ENCODE results near the gene NCKAP1. TPM values are rescaled to one million over a fixed set of nuclear protein-coding genes. Genes with fewer than 3 reads are reported as not detected.
"Not testable (repeated sequence)": the region's sequence is repeated elsewhere in the genome, so short reads cannot be mapped to it uniquely, and the experiment has no call there.

The NCKAP1 gene
- polyA plus RNA-seq, 4 donors = 102 to 147 (median 125) TPM

DNA sequence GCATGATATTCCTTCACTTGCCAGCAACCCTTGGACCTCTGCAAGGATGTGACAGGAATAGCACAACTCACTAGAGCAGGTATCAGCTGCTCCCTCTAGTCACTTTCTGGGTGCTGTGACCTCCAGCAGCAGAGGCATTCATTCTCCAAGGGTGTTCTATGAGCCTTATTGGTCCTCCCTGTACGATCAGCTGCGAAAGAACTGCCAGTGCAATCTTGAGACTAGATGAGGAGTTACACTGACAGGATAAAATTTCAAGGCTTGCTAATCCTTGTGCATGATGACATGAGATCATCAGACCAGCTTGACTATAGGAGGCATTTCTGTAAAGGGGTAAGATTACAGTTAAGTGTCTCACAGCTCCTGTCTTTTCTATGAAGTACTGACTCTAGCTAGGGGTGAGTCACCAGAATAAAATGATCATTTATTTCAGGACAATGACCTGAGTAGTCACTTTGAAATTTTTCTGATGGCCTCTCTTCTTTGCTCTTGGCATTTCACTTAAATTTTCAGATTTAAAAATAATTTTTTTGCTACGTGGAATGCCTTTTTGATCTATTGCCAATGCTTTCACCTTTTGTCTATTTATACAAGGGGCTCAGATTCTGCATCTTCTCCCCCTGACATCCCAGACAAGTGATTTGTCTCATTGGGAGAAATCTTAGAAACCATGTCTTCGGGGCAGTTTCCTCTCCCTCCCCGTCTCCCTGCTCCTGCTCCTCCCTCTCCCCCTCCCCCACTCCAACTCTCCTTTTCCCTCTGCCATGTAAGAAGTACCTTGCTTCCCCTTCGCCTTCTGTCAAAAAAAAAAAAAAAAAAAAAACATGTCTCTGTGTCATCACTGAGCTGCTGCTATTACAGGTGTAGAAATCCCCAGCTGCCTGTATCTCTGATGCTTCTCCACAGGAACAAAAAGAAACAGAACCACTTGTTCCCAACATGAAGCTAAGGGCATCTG, 122.6 kb downstream of the NCKAP1 start:
- DNase-seq (ENCODE audit: low read depth in 4 of 4, low spot score in 3 of 4) = no peak

DNA sequence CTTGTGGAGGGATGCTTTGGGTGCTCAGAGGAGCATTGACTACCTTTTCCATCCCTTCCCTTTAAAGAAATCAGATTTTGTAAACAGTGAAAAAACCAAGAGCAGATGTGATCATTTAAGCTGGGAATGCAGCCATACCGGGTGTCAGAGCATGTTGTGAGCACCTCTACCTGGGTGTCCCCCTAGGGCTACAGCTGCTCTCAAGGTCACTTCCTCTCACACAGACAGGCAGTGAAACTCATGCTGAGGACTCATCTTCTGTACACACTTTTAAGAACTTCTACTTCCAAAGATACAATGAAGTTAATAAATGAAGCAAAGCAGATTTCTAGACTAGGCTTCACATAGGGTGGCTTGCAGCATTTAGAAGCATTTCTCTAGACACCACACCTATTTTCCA, 123.4 kb downstream of the NCKAP1 start:
- no peak for DNase-seq (ENCODE audit: low read depth in 4 of 4, low spot score in 3 of 4)

DNA sequence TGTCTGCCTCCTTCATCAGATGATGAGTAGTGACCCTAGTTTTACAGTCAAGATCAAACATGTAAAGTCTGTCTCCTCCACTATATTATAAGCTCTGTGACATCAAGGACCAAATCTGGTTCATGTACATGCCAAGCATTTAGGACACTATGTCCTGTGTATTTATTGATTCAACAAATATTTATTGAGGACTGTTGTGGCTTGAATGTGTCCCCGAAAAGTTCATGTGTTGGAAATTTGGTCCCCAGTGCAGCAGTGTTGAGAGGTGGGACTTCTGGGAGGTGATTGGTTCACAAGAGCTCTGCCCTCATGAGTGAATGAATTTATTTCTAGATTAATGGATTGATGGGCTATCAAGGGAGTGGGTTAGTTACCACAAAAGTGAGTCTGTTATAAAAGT, 125.2 kb downstream of the NCKAP1 start:
- no peak for DNase-seq (ENCODE audit: low read depth in 4 of 4, low spot score in 3 of 4)

DNA sequence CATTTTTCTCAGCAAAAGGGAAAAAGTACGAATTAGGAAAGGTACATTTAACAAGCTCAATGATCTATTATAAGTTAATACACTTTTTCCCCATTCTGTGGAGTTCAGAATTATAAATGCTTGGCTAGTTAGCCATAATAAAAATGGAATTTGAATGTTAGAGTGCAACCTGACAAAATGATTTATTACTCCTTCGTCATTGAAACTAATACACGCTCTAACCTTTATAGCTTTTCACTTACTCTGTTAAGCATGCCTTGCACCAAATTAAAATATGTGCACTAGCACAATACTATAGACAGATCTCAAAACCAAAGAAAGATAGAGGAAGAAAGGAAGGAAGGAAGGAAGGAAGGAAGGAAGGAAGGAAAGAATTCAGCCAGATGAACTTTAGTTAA, 125.7 kb downstream of the NCKAP1 start:
- no peak for DNase-seq (ENCODE audit: low read depth in 4 of 4, low spot score in 3 of 4)

DNA sequence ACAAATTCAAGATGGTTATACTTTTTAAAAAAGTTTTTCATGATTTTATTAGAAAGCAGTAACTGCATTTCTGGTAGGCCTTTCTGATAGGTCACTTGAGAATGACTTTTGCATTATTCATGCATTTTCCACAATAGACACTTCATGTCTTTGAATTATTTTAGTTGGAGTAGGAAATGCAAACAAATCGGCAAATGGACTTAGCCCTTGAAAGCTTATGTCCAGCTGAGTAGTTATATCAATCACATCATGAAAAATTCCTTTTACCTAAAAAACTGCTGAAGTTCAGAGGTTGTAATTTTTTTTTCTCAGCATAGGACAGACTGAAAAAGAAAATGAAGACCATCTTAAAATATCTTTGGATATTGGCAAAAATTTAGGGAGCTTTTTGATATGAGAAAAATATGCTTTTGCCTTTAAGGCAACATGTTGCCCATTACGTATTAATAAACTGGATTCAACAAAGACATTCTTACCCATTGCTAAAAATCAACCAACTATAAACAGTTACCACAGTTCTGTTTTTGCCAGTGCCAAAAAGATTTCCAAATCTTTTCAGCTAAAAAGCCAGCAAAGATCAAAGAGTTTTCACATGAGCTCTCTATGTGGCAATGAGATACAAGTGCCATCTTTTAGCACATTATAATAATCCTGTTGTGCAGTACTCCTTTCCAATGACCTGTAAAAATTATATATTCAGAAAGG, 126.3 kb downstream of the NCKAP1 start:
- DNase-seq (ENCODE audit: low read depth in 4 of 4, low spot score in 3 of 4) = no peak

DNA sequence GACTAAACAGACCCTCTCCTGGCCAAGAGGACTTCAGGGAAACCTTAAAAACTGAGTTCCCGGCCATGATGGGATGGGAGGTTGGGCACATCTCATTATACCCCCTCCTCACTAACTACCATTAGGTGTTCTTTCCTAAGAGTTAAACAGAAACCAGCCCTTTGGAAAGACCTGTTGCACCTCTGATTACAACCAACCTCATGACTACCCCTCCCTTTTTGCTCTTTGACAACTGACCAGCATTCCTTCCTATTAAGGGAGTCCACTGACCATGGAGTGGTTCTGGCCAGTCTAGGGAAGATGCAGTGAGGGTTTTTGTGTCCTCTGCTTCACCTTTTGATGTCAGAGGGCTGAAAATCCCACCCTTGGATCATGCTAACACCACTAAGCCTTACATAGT, 127.3 kb downstream of the NCKAP1 start:
- no peak for DNase-seq (ENCODE audit: low read depth in 4 of 4, low spot score in 3 of 4)

DNA sequence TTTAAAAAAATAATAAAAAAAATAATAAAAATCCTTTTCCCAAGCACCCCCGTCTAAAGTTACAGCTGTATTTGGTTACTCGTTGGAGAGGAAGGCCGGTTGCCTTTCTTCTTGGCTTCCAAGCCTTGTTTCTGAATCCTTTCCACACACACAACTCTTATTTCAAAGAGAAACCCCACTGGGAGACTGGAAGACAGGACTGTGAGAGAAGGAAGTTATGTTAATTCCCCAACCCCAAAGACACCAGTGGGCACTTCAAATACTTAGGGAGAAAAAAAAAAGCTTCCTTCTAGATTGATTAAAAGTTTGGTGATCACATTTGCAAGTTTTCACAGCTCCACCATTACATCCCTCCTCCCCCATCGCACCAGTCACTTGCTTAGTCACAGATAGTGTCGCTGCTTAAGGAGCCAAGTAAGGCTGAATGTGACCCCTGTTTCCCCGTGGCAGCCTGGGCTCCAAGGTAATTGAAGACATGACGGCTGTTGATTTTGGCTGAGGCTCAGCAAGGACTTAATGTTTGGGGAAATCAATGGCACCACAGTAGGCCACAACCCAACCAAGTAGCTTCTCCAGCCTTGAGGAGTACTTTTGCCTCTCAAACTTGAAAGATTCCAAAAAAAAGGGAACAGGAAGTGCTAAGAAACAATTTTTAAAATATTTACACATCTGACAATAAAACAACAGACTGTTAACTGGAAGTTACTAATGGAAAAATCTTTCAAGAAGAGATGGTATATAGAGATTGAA, 131.0 kb downstream of the NCKAP1 start:
- DNase-seq (ENCODE audit: low read depth in 4 of 4, low spot score in 3 of 4) = no peak

DNA sequence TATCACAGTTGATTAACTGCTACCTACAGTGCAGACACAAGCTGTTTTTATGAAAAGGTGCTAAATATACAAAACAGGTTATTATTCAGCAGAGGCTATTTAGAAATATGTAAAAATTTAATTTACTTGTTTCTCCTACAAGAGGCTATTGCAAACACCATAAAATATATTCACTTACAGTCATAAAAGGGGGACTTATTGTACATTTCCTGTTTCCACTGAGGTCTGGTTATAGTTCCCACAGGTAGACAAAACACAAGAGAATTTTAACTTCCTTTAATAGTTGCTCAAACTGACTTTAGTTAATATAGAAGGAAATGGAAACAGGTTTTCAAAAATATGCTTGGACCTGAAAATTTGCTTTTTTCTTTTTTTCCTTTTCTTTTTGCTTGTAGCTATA, 131.8 kb downstream of the NCKAP1 start:
- no peak for DNase-seq (ENCODE audit: low read depth in 4 of 4, low spot score in 3 of 4)

DNA sequence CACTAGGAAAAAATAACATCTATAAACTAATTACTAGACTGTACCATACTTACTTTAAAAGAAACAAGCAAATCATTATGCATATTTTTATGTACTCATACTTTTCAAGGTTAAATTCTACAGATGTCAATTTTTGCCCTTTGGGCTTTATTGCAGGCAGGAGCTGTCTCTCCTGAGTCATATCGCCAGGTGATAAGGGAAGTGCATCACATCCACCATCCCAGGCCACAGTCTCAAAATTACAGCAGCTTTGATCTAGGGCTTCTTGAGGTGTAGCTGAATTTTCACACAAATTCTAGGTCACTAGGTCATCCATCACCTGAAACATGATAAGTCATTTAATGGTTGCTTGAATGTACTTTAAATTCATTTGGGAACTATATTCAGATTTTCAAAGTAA, 133.4 kb downstream of the NCKAP1 start:
- DNase-seq (ENCODE audit: low read depth in 4 of 4, low spot score in 3 of 4) = no peak

DNA sequence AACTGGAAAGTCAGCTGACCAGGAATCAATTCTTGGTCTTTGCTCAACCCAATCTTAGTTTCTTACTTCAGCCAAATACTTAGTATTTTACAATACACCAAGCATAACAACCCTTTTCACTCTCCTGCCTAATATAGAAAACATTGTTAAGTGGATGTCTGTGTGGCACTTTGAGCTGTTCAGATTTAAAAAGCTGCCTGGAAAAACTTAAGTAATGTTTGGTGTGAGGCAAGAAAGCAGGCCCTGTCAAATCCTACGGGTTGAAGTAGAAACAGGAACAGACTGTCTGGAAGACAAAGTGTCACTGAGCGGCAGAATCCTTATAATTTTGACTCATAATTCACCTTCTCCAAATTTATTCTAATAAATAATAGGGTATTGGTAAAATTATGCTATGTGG, 134.7 kb downstream of the NCKAP1 start:
- DNase-seq (ENCODE audit: low read depth in 4 of 4, low spot score in 3 of 4) = no peak

DNA sequence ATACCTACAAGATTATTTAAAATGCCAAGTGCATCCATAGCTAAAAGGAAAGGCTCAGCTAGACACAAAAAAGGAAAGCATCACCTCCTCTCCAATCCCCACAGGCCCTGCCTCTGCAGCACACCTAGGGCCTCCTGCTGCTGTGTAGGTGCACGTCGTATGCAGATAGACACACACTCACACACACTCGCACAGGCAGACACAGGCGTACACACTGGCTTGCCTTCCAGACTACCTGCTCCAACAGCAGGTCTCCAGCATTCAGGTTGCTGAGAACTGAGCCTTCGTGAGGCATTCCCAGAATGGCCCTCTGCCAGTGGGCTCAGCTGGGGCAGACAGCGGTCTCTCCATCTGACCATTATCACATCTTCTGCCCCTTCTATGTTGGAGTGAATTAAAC, 136.5 kb downstream of the NCKAP1 start:
- DNase-seq (ENCODE audit: low read depth in 4 of 4, low spot score in 3 of 4) = no peak

DNA sequence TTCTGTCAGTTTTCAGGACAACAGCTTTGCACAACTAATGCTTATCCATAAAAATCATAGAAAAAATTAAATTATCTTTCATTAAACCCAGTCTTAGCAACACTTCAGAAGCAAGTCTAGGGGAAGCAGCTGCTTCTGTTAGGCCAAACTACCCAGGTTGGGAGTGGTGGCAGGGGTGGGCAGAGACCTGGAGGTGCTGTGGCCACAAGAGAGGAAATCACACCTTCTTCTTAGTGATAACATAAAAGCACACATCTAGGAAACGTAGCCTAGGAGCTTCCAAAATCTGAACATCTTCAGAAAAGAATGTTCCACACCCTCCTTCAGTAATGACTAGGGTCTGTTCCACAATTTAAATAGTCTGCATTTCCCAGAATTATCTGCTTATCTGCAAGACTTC, 139.5 kb downstream of the NCKAP1 start:
- DNase-seq (ENCODE audit: low read depth in 4 of 4, low spot score in 3 of 4) = no peak

DNA sequence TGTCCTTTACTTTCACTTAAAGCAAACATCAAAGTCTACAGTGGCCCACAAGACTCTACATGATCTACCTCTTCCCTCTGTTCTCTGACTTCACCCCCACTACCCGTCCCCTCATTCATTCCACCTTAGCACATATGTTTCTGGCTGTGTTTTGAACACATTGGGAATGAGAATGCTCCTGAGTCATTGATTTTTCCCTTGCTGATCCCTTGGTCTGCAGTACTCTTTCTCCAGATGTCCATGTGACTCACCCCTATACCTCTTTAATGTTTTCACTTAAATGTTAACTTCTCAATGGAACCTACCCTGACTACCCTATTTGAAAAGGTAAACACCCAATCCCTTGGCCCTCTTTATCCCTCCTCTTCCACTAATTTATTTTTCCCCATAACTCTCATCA, 141.1 kb downstream of the NCKAP1 start:
- DNase-seq (ENCODE audit: low read depth in 4 of 4, low spot score in 3 of 4) = no peak

DNA sequence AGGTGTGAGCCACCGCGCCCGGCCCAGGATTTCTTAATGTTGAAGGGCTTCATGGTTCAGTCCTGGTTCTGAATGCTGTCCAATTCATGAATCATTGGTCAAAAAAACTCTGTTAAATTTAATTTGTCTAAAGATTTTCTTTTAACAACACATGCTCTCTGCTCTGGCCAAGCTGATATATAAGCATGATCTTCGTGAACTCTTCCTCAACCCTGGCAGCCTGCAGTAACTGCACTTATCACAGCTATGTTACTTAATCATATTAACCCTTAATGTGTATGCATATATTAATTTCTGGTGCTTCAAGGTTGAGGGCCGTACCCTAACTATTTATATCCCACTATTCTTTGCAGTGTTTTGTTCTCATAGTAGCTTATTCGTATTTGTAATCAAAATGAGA, 142.5 kb downstream of the NCKAP1 start:
- no peak for DNase-seq (ENCODE audit: low read depth in 4 of 4, low spot score in 3 of 4)

DNA sequence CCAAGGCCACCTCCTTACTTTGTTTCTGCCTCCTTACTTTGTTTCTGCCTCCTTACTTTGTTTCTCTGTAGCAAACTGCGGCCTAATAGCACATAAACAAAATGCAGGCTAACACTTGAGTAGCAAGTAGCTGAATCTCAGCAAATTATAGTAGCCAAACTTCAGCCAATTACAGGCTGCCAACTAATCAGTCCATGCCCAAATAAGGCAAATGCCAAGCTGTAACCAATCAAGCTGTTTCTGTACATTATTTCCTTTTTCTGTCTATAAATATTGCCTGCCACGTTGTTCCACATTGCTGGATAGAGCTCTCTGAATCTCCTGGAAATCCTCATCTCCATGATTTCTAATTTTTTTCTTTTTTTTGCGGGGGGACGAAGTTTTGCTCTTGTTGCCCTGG, 143.1 kb downstream of the NCKAP1 start:
- DNase-seq (ENCODE audit: low read depth in 4 of 4, low spot score in 3 of 4) = no peak

DNA sequence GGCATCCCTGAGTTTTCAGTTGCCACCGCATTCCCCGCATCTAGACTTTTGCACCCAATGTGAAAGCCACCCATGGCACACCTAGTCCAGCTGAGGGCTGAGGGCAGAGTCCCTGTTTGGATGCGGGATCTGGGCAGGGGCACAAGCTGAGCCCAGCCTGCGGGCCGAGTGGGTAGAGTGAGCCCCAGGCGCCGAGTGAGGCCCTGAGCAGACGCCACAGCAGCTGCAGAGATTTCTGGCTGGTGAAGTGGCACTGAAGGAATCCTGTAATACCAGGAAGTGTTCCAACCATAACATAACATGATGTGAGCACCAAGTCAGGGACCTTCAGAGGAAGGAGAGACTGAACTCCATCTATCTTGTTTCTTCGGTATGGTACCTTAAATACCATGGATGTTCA, 144.1 kb downstream of the NCKAP1 start:
- DNase-seq (ENCODE audit: low read depth in 4 of 4, low spot score in 3 of 4) = no peak

DNA sequence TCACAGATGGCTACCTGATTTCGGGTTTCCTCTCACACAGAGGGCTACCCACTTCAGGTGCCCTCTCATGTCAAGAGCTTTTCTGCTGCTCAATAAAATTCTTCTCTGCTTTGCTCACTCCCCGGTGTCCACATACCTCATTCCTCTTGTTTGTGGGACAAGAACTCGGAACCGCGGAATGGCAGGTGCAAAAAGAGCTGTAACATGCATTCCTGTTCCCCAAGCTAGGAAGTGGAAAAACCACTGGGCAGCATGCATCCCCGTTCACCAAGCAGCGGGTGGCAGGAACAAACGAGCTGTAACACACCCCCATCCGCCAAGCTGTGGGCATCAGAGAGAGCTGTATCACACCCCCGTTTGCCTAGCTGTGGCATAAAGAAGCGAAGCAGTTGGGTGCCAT, 144.6 kb downstream of the NCKAP1 start:
- no peak for DNase-seq (ENCODE audit: low read depth in 4 of 4, low spot score in 3 of 4)

DNA sequence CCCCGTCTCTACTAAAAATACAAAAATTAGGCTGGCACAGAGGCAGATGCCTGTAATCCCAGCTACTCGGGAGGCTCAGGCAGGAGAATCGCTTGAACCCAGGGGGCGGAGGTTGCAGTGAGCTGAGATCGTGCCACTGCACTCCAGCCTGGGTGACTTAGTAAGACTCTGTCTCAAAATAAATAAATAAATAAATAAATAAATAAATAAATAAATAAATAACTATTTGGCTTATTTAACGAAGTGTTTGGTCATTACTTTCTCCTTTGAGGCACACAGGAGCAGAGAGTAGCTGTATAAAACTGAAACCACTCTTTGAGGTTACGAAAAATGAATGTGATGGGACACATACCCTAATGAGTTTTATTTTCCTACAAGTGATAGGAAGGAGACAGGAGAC, 145.2 kb downstream of the NCKAP1 start:
- not testable (repeated sequence) for DNase-seq (ENCODE audit: low read depth in 4 of 4, low spot score in 3 of 4)

DNA sequence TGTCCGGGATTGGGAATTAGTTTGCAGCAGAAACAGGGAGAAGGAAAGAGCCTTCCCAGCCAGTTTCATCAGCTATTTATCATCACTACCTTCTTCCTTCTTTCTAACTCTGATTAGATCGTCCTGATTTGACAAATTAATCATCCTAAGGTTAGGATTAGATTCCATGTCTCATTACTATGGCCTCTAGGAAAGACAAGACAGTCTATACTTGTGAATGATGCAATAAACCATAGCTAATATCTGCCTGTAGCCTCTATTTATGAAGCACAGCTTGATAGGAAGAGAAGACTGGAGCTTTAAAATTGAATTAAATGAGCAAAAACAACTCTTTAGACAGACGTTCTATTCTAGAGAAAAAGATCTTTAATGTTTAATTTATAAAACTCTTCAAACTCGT, 146.6 kb downstream of the NCKAP1 start:
- no peak for DNase-seq (ENCODE audit: low read depth in 4 of 4, low spot score in 3 of 4)

DNA sequence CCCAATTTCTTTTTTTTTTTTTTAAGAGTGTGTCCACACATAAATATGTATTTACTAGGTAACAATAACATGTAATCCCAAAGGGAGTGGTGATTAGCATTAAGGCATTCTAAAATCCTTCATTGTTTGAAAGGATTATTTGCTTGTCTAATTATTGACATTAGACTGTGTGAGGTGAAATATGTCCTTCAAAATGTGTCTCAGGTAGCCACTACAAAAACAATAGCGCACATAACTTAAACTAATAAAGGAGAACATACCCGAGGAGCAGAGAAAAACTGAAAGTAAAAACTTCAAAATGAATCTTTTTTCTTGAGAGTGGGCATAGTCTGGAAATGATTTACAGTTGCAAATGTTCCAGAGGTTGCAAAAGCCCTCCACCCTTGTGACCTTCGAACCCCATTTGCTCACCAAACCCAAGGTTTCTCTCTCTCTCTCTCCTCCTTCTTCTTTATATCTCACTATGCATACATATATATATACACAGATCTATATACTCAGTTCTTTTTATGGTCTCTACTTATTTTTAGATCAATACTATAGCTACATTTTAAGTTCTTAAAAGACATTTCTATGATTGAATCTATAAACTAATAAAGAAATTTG, 147.4 kb downstream of the NCKAP1 start:
- DNase-seq (ENCODE audit: low read depth in 4 of 4, low spot score in 3 of 4) = no peak

DNA sequence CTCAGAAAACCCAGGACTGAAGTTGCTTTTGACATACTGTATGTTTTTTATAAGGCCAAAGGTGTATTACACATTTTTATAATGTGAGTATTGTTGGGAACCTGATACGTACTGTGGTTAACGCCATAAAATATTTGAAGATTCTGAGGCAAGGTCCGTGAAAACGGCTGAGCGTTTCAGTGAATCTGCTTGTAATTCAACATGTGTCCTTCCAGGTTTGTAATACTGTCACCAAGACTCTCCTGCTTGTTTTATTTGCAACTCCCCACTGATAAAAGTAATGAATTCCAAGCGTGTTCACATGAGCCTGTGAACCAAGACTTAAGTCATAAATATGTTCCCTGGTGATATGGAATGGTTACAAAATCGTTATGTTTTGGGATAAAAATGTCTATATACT, 148.0 kb downstream of the NCKAP1 start:
- DNase-seq (ENCODE audit: low read depth in 4 of 4, low spot score in 3 of 4) = no peak

Data from left renal pelvis (tissue), 4 donors.